ENCODE measurements around the gene TTC9C. TPM values are rescaled to one million over a fixed set of nuclear protein-coding genes. Genes with fewer than 3 reads are reported as not detected.
A peak's percentile ranks its signal among the peaks of the same experiment; 100 is the strongest.

Gene TTC9C
- polyA plus RNA-seq, 1 donor (not counting 4 experiments of a cell fraction or from before 2014, with no cell fraction given): 26.1 TPM

- dilution Hi-C loops (cut with MboI; ENCODE audit: extremely low pct_ligation_motif_present, low sequenced_read_pairs): no loop called here
- H3K4me1 ChIP-seq (ENCODE audit: control insufficient read depth, extremely low read depth, insufficient read depth, low read length): peaks cover 36% of the 10 kb centered on the region
- no peaks in the 10 kb centered on the region for H3K9me1 ChIP-seq (ENCODE audit: control insufficient read depth, extremely low read depth, insufficient read depth, low read length)
- no peaks in the 10 kb centered on the region for H3K9me3 ChIP-seq (ENCODE audit: control insufficient read depth, low read depth, low read length)
- H3K79me2 ChIP-seq (ENCODE audit: control insufficient read depth, insufficient read depth, low read length): no peaks in the 10 kb centered on the region
- peaks cover 2 to 8% of the 10 kb centered on the region in 2 experiments for H3K36me3 ChIP-seq (ENCODE audit: control insufficient read depth in 2 of 2, extremely low read depth in 1 of 2, insufficient read depth in 2 of 2, low read length in 2 of 2)
- peak overlapping the region; percentile 99 for H3K4me2 ChIP-seq (ENCODE audit: control insufficient read depth, extremely low read depth, insufficient read depth, low read depth, low read length)
- H3K9ac ChIP-seq (ENCODE audit: control insufficient read depth, extremely low read depth, insufficient read depth, low read length): peak overlapping the region; percentile 86
- H3K4me3 ChIP-seq (ENCODE audit: control insufficient read depth in 2 of 3, extremely low read depth in 1 of 3, insufficient read depth in 2 of 3, low read depth in 1 of 3, low read length in 3 of 3): peak overlapping the region; percentile 59 to 95 (median 72)
- no peaks in the 10 kb centered on the region for H4K20me1 ChIP-seq (ENCODE audit: control insufficient read depth, extremely low read depth, insufficient read depth, low read length)
- H2AFZ ChIP-seq (ENCODE audit: control insufficient read depth, low read length): peak overlapping the region; percentile 92
- FAIRE-seq (no peak), DNase-seq (ENCODE audit: low read depth, low spot score) (no peak)
- H3K27me3 ChIP-seq (ENCODE audit: control insufficient read depth, extremely low read depth, insufficient read depth, low read length): no peaks in the 10 kb centered on the region
- TF ChIP-seq EZH2 (IDR thresholded peaks at IDR 0.05; ENCODE audit: low read length) (no peak), CTCF (optimal IDR thresholded peaks at IDR 0.05 in 1 of 3, IDR thresholded peaks at IDR 0.05 in 1 of 3, conservative IDR thresholded peaks at IDR 0.05 in 1 of 3; ENCODE audit: extremely low read depth in 1 of 3, insufficient read depth in 2 of 3, low read length in 3 of 3) (peak in 2 of 3 experiments; percentile 13 to 26)
- peak overlapping the region; percentile 87 for H3K27ac ChIP-seq (ENCODE audit: control insufficient read depth, insufficient read depth, low read length)
Measured at GRCh38 chr11:62705413-62705812, 22.9 kb upstream of the TTC9C start.

DNA sequence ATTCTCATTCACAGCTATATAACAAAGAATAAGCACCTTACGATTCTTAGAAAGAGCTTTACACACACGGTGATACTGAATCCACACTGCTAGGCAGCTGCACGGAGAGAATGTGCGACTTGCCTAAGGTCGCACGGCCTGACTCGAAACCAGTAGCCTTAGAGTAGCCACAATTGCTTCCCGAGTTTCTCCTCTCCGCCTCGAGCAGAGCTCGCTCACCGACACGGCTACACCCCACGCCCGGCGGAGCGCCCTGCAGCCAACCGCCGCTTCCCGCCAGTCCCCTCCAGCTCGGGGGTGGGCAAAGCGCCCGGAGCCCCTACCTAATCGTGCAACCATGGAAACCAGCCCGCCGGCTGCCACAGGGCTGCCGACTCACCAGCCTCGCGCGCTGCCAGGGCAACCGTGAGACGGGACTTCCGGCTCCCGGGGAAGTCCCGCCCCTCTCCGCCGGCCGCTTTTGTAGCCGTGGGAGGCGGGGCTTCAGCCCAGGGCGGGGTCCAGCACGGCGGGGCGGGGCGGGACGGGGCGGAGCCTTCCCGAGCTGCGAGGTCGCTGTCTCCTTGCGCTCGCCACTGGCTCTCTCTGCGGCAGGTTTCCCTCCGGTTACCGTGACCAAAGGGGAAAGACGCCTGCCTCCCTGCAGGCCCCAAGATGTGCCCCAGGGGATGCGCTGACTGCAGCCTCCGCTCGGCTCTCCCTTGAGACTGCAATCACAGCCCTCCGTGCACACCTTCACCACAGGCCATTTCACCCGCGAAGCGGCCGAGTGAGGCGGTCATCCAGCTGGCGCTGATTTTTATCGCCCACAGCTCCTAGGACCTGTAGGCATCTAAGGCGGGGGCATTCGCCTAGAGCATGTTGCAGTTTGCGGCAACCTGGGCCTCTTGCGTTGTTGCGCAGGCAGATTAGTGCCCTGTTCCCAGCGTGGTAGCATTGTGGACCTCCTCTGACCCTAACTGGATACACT is 22.1 kb upstream of the TTC9C start:
- H3K27me3 ChIP-seq (ENCODE audit: control insufficient read depth, extremely low read depth, insufficient read depth, low read length): no peaks in the 10 kb centered on the region
- H3K4me2 ChIP-seq (ENCODE audit: control insufficient read depth, extremely low read depth, insufficient read depth, low read depth, low read length): peak overlapping the region; percentile 99
- peak overlapping the region; percentile 87 for H3K27ac ChIP-seq (ENCODE audit: control insufficient read depth, insufficient read depth, low read length)
- no peaks in the 10 kb centered on the region for H3K9me1 ChIP-seq (ENCODE audit: control insufficient read depth, extremely low read depth, insufficient read depth, low read length)
- no peak for FAIRE-seq
- H3K79me2 ChIP-seq (ENCODE audit: control insufficient read depth, insufficient read depth, low read length): no peaks in the 10 kb centered on the region
- peak; percentile 73 for DNase-seq (ENCODE audit: low read depth, low spot score)
- peak overlapping the region; percentile 86 for H3K9ac ChIP-seq (ENCODE audit: control insufficient read depth, extremely low read depth, insufficient read depth, low read length)
- H3K36me3 ChIP-seq (ENCODE audit: control insufficient read depth in 2 of 2, extremely low read depth in 1 of 2, insufficient read depth in 2 of 2, low read length in 2 of 2): peaks cover 2 to 11% of the 10 kb centered on the region in 2 experiments
- peak overlapping the region; percentile 59 to 95 (median 72) for H3K4me3 ChIP-seq (ENCODE audit: control insufficient read depth in 2 of 3, extremely low read depth in 1 of 3, insufficient read depth in 2 of 3, low read depth in 1 of 3, low read length in 3 of 3)
- H4K20me1 ChIP-seq (ENCODE audit: control insufficient read depth, extremely low read depth, insufficient read depth, low read length): no peaks in the 10 kb centered on the region
- peaks cover 36% of the 10 kb centered on the region for H3K4me1 ChIP-seq (ENCODE audit: control insufficient read depth, extremely low read depth, insufficient read depth, low read length)
- no peaks in the 10 kb centered on the region for H3K9me3 ChIP-seq (ENCODE audit: control insufficient read depth, low read depth, low read length)
- TF ChIP-seq CTCF (optimal IDR thresholded peaks at IDR 0.05 in 1 of 3, IDR thresholded peaks at IDR 0.05 in 1 of 3, conservative IDR thresholded peaks at IDR 0.05 in 1 of 3; ENCODE audit: extremely low read depth in 1 of 3, insufficient read depth in 2 of 3, low read length in 3 of 3) (no peak), EZH2 (IDR thresholded peaks at IDR 0.05; ENCODE audit: low read length) (no peak)
- dilution Hi-C loops (cut with MboI; ENCODE audit: extremely low pct_ligation_motif_present, low sequenced_read_pairs): no loop called here
- H2AFZ ChIP-seq (ENCODE audit: control insufficient read depth, low read length): peak overlapping the region; percentile 92

Measured in keratinocyte (primary cell).